Measurements from ENCODE around the gene IGLL1.
A peak's percentile ranks its signal among the peaks of the same experiment; 100 is the strongest.
"Not testable (repeated sequence)": the region's sequence is repeated elsewhere in the genome, so short reads cannot be mapped to it uniquely, and the experiment has no call there.

The IGLL1 gene

DNA sequence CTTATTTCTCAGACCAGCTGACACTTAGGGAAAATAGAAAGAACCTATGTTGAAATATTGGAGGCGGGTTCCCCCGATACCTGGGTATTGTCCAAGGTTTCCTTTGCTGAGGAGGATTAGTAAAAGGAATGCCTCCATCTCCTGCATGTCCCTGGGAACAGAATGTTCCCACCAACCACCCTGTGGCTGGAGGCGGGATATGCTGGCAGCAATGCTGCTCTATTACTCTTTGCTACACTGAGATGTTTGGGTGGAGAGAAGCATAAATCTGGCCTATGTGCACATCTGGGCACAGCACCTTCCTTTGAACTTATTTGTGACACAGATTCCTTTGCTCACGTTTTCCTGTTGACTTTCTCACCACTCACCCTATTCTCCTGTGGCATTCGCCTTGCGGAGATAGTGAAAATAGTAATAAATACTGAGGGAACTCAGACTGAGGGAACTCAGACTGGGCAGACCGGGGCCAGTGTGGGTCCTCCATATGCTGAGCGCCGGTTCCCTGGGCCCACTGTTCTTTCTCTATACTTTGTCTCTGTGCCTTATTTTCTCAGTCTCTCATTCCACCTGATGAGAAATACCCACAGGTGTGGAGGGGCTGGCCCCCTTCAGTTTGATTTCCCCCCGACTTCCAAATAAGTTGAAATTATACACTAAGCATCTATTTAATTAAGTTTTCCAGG is 32.1 kb downstream of the IGLL1 start:
- FAIRE-seq (no peak), DNase-seq (ENCODE audit: extremely low spot score, insufficient read length, low read depth) (no peak)

DNA sequence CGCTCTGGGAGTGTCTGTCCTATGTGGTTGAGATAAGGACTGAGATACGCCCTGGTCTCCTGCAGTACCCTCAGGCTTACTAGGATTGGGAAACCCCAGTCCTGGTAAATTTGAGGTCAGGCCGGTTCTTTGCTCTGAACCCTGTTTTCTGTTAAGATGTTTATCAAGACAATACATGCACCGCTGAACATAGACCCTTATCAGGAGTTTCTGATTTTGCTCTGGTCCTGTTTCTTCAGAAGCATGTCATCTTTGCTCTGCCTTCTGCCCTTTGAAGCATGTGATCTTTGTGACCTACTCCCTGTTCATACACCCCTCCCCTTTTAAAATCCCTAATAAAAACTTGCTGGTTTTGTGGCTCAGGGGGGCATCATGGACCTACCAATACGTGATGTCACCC is 32.7 kb downstream of the IGLL1 start:
- not testable (repeated sequence) for DNase-seq (ENCODE audit: extremely low spot score, insufficient read length, low read depth); FAIRE-seq

DNA sequence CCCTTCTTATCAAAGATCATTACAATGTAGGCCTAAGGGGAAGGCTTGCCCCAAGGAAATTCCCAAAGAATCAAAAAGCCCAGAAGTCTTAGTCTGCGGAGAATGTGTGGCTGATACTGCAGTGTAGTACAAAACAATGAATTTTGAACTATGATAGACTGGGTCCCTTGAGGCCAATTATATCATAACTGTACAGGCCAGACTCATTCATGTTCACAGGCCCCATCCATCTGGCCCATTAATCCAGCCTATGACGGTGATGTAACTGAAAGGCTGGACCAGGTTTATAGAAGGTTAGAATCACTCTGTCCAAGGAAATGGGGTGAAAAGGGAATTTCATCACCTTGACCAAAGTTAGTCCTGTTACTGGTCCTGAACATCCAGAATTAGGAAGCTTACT is 35.2 kb downstream of the IGLL1 start:
- no peak for DNase-seq (ENCODE audit: extremely low spot score, insufficient read length, low read depth)
- FAIRE-seq: no peak

DNA sequence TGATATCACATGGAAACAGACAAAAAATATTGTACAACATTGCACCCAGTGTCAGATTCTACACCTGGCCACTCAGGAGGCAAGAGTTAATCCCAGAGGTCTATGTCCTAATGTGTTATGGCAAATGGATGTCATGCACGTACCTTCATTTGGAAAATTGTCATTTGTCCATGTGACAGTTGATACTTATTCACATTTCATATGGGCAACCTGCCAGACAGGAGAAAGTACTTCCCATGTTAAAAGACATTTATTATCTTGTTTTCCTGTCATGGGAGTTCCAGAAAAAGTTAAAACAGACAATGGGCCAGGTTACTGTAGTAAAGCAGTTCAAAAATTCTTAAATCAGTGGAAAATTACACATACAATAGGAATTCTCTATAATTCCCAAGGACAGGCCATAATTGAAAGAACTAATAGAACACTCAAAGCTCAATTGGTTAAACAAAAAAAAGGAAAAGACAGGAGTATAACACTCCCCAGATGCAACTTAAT is 36.5 kb downstream of the IGLL1 start:
- not testable (repeated sequence) for FAIRE-seq; DNase-seq (ENCODE audit: extremely low spot score, insufficient read length, low read depth)

DNA sequence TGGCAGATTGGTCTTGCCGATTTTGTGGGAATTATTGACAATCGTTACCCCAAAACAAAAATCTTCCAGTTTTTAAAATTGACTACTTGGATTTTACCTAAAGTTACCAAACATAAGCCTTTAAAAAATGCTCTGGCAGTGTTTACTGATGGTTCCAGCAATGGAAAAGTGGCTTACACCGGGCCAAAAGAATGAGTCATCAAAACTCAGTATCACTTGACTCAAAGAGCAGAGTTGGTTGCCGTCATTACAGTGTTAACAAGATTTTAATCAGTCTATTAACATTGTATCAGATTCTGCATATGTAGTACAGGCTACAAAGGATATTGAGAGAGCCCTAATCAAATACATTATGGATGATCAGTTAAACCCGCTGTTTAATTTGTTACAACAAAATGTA is 37.2 kb downstream of the IGLL1 start:
- FAIRE-seq (no peak), DNase-seq (ENCODE audit: extremely low spot score, insufficient read length, low read depth) (no peak)

DNA sequence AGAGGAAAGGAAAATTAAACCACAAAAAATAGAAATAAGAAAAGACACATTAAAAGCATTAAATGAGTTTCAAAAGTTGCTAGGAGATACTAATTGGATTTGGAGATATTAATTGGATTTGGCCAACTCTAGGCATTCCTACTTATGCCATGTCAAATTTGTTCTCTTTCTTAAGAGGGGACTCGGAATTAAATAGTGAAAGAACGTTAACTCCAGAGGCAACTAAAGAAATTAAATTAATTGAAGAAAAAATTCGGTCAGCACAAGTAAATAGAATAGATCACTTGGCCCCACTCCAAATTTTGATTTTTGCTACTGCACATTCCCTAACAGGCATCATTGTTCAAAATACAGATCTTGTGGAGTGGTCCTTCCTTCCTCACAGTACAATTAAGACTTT is 37.7 kb downstream of the IGLL1 start:
- DNase-seq (ENCODE audit: extremely low spot score, insufficient read length, low read depth); FAIRE-seq: not testable (repeated sequence)

DNA sequence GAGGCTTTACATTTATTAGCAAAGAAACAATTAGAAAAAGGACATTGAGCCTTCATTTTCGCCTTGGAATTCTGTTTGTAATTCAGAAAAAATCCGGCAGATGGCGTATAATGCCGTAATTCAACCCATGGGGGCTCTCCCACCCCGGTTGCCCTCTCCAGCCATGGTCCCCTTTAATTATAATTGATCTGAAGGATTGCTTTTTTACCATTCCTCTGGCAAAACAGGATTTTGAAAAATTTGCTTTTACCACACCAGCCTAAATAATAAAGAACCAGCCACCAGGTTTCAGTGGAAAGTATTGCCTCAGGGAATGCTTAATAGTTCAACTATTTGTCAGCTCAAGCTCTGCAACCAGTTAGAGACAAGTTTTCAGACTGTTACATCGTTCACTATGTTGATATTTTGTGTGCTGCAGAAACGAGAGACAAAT is 38.2 kb downstream of the IGLL1 start:
- not testable (repeated sequence) for FAIRE-seq; DNase-seq (ENCODE audit: extremely low spot score, insufficient read length, low read depth)

DNA sequence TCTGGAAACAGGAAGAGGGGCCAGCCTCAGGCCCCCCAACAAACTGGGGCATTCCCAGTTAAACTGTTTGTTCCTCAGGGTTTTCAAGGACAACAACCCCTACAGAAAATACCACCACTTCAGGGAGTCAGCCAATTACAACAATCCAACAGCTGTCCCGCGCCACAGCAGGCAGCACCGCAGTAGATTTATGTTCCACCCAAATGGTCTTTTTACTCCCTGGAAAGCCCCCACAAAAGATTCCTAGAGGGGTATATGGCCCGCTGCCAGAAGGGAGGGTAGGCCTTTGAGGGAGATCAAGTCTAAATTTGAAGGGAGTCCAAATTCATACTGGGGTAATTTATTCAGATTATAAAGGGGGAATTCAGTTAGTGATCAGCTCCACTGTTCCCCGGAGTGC is 39.3 kb downstream of the IGLL1 start:
- FAIRE-seq; DNase-seq (ENCODE audit: extremely low spot score, insufficient read length, low read depth): not testable (repeated sequence)

DNA sequence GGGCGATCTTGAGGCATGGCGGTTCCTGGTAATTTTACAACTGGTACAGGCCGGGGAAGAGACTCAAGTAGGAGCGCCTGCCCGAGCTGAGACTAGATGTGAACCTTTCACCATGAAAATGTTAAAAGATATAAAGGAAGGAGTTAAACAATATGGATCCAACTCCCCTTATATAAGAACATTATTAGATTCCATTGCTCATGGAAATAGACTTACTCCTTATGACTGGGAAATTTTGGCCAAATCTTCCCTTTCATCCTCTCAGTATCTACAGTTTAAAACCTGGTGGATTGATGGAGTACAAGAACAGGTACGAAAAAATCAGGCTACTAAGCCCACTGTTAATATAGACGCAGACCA is 40.3 kb downstream of the IGLL1 start:
- DNase-seq (ENCODE audit: extremely low spot score, insufficient read length, low read depth); FAIRE-seq: not testable (repeated sequence)

DNA sequence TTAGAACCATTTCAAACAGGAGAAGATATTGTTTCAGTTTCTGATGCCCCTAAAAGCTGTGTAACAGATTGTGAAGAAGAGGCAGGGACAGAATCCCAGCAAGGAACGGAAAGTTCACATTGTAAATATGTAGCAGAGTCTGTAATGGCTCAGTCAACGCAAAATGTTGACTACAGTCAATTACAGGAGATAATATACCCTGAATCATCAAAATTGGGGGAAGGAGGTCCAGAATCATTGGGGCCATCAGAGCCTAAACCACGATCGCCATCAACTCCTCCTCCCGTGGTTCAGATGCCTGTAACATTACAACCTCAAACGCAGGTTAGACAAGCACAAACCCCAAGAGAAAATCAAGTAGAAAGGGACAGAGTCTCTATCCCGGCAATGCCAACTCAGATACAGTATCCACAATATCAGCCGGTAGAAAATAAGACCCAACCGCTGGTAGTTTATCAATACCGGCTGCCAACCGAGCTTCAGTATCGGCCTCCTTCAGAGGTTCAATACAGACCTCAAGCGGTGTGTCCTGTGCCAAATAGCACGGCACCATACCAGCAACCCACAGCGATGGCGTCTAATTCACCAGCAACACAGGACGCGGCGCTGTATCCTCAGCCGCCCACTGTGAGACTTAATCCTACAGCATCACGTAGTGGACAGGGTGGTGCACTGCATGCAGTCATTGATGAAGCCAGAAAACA is 40.8 kb downstream of the IGLL1 start:
- FAIRE-seq (peak; percentile 86), DNase-seq (ENCODE audit: extremely low spot score, insufficient read length, low read depth) (peak; percentile 42)

DNA sequence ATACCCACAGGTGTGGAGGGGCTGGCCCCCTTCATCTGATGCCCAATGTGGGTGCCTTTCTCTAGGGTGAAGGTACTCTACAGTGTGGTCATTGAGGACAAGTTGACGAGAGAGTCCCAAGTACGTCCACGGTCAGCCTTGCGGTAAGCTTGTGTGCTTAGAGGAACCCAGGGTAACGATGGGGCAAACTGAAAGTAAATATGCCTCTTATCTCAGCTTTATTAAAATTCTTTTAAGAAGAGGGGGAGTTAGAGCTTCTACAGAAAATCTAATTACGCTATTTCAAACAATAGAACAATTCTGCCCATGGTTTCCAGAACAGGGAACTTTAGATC is 41.4 kb downstream of the IGLL1 start:
- DNase-seq (ENCODE audit: extremely low spot score, insufficient read length, low read depth); FAIRE-seq: not testable (repeated sequence)

DNA sequence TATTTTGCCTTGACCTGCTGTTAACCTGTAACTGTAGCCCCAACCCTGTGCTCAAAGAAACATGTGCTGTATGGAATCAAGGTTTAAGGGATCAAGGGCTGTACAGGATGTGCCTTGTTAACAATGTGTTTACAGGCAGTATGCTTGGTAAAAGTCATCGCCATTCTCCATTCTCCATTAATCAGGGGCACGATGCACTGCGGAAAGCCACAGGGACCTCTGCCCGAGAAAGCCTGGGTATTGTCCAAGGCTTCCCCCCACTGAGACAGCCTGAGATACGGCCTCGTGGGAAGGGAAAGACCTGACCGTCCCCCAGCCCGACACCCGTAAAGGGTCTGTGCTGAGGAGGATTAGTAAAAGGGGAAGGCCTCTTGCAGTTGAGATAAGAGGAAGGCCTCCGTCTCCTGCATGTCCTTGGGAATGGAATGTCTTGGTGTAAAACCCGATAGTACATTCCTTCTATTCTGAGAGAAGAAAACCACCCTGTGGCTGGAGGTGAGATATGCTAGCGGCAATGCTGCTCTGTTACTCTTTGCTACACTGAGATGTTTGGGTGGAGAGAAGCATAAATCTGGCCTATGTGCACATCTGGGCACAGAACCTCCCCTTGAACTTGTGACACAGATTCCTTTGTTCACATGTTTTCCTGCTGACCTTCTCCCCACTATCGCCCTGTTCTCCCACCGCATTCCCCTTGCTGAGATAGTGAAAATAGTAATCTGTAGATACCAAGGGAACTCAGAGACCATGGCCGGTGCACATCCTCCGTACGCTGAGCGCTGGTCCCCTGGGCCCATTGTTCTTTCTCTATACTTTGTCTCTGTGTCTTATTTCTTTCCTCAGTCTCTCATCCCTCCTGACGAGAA is 42.0 kb downstream of the IGLL1 start:
- not testable (repeated sequence) for FAIRE-seq; DNase-seq (ENCODE audit: extremely low spot score, insufficient read length, low read depth)

DNA sequence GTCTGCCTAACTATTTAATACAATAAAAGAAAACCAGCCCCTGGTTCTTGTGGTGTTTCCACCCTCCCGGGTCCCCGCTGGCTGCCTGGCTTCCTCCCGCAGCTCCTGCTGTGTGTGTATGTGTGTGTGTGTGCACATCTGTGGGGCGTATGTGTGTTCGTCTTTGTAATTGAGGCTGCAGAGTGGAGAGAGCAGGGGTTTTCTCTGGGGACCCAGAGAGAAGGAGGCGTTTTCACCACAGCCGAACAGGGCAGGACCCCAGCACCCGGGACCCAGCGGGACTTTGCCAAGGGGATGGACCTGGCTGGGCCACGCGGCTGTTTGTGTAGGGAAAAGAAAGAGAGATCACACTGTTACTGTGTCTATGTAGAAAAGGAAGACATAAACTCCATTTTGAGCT is 42.7 kb downstream of the IGLL1 start:
- DNase-seq (ENCODE audit: extremely low spot score, insufficient read length, low read depth): no peak
- FAIRE-seq: no peak

DNA sequence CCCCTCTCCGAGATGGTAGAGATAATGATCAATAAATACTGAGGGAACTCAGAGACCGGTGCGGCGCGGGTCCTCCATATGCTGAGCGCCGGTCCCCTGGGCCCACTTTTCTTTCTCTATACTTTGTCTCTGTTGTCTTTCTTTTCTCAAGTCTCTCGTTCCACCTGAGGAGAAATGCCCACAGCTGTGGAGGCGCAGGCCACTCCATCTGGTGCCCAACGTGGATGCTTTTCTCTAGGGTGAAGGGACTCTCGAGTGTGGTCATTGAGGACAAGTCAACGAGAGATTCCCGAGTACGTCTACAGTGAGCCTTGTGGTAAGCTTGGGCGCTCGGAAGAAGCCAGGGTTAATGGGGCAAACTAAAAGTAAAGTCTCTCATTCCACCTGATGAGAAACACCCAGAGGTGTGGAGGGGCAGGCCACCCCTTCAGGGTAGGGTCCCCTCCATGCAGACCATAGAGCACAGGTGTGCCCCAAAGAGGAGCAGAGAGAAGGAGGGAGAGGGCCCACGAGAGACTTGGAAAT is 43.2 kb downstream of the IGLL1 start:
- FAIRE-seq: no peak
- no peak for DNase-seq (ENCODE audit: extremely low spot score, insufficient read length, low read depth)

DNA sequence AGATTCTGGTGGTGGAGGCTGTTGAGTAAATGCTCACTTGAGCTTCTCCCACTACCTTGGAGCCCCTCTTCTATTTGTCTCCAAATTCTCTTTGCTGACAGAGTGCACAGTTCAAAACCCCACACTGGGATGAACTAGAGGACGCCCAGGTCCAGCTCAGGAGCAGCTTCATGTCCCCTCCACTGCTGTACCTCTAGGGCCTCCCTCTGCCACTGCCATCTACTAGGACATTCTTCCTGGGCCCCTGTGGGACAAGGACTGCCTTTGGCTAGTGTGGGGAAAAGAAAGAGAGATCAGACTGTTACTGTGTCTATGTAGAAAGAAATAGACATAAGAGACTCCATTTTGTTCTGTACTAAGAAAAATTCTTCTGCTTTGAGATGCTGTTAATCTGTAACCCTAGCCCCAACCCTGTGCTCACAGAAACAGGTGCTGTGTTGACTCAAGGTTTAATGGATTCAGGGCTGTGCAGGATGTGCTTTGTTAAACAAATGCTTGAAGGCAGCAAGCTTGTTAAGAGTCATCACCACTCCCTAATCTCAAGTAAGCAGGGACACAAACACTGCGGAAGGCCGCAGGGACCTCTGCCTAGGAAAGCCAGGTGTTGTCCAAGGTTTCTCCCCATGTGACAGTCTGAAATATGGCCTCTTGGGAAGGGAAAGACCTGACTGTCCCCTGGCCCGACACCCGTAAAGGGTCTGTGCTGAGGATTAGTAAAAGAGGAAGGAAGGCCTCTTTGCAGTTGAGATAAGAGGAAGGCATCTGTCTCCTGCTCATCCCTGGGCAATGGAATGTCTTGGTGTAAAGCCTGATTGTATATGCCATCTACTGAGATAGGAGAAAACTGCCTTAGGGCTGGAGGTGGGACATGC is 44.1 kb downstream of the IGLL1 start:
- FAIRE-seq; DNase-seq (ENCODE audit: extremely low spot score, insufficient read length, low read depth): not testable (repeated sequence)

DNA sequence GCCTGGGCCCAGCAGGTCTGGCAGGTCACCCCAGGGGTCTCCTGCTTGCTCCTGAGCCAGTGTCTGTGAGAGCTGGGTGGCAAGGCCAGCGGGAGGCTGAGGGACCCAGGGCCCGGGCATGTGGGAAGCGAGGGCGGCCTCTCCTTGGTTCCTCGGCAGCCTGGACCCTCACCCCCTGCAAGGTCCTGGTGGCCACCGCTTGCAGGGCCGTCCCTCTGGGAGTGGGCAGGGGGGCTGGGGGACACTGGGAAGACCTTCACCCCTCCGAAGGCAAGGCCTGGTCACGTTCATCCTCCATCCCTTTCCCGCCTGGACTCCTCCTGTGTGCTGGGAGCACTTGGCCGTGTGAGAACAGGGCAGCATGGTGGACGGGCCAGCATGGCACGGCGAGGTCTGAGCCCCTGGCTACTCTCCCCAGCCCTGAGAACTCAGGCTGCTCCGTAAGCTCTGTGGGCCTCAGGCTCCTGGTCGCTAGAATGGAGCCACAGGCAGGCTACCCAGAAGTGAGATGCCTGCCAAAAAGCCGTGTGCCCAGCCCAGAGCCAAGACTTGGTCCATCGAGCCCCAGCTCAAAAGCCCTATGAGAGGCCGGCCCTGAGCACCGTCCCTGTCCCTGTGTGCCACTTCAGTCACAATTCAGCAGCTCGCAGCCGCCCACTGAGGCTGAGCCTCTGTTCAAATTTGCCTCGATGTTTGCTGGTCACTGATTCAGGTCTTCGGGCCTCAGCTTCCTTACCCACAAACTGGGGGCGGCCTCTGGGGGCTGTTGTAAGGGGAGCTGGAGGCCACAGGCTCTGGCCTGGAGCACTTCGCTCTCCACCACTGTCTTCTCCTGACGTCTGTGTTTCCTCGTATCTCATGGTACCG is 45.0 kb downstream of the IGLL1 start:
- DNase-seq (ENCODE audit: extremely low spot score, insufficient read length, low read depth): no peak
- FAIRE-seq: no peak

DNA sequence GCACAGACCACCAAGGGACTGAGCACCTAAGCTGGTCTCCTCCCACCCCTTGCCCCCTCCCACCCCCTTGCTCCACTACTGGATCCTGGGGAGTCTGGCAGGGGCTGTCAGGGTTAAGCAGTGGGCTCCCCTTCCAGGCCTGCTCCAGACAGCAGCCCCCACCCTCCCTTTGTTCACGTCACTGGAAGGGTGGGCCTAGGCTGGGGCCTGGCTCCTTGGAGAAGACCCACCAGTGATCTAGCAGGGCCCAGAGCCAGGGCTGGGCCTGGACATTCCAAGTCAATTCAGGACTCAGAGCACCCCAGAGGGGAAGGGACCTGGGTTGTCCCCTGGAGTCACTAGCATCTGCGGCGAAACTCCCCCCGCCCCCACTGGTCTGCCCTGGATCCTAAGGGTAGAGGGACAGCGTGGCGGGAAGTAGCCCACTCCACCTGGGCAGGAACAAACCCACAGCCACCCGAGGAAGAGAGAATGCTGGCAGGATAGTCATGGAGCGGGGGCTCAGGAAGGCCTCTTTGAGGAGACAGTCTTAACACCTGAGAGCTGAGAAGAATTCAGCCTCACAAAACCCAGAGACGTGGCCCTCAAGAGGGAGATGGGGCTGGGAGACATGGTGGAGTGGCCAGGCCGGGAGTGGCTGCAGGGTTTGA is 45.8 kb downstream of the IGLL1 start:
- no peak for DNase-seq (ENCODE audit: extremely low spot score, insufficient read length, low read depth)
- FAIRE-seq: no peak

DNA sequence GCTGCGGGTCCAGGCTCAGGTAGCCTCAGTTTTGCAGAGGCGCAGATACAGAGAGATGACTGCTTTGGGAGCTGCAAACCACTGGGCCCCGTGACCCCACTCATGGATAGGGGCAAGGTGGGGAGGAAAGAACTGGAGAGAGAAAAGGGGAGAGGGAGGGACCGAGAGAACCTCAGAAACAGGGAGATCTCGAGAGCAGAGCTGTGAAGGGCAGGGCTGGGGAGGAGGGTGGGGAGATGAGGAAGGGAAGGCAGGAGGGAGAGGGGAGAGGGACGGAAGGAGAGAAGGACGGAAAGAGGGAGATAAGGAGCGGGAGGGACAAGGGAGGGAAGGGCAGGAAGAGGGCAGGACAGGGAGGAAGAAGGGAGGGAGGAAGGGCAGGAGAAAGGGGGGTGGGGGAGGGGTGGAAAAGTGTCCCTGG is 46.3 kb downstream of the IGLL1 start:
- FAIRE-seq (no peak), DNase-seq (ENCODE audit: extremely low spot score, insufficient read length, low read depth) (no peak)
